Parathyroid adenoma (tissue), 2 donors: ENCODE data around the gene NDUFS2.
A peak's percentile ranks its signal among the peaks of the same experiment; 100 is the strongest.

Experiments
- H2AFZ ChIP-seq: fragments of 300-600 bp; sonication (generic); one replicate; pipeline ENCODE4 v1.7.0; 2017; ENCODE audit warnings: antibody characterized with exemption, mild to moderate bottlenecking
- H3K27ac ChIP-seq: fragments of 300-600 bp; sonication (generic); one replicate; pipeline ENCODE4 v1.7.0; 2017
- H3K27me3 ChIP-seq: fragments of 300-600 bp; sonication (generic); one replicate; pipeline ENCODE4 v1.7.0; 2017; ENCODE audit warnings: low read length; ENCODE audit not compliant: control insufficient read depth, insufficient read depth
- H3K36me3 ChIP-seq: fragments of 300-600 bp; sonication (generic); one replicate; pipeline ENCODE4 v1.7.0; 2017; ENCODE audit warnings: low read length; ENCODE audit not compliant: control insufficient read depth, insufficient read depth
- H3K4me1 ChIP-seq: fragments of 300-600 bp; sonication (generic); one replicate; pipeline ENCODE4 v1.7.0; 2017; ENCODE audit warnings: control low read depth
- H3K4me2 ChIP-seq: fragments of 300-600 bp; sonication (generic); one replicate; pipeline ENCODE4 v1.7.0; 2017; ENCODE audit warnings: low read length
- H3K4me3 ChIP-seq: fragments of 300-600 bp; sonication (generic); one replicate; pipeline ENCODE4 v1.7.0; 2017; ENCODE audit warnings: low read depth, low read length
- H3K79me2 ChIP-seq: fragments of 300-600 bp; sonication (generic); one replicate; pipeline ENCODE4 v1.7.0; 2017; ENCODE audit warnings: control low read depth
- H3K9ac ChIP-seq: fragments of 300-600 bp; sonication (generic); one replicate; pipeline ENCODE4 v1.7.0; 2017; ENCODE audit warnings: mild to moderate bottlenecking
- H3K9me3 ChIP-seq: fragments of 300-600 bp; sonication (generic); one replicate; pipeline ENCODE4 v1.7.0; 2017; ENCODE audit warnings: low read length; ENCODE audit not compliant: control insufficient read depth
- TF ChIP-seq, protein P1 (sequence below): fragments of 300-600 bp; sonication (generic); IDR thresholded peaks from one replicate; pipeline ENCODE4 v1.7.0; 2017; ENCODE audit warnings: antibody characterized with exemption, mild to moderate bottlenecking
- donor health status: primary hyperparathyroidism.

NDUFS2 gene

DNA sequence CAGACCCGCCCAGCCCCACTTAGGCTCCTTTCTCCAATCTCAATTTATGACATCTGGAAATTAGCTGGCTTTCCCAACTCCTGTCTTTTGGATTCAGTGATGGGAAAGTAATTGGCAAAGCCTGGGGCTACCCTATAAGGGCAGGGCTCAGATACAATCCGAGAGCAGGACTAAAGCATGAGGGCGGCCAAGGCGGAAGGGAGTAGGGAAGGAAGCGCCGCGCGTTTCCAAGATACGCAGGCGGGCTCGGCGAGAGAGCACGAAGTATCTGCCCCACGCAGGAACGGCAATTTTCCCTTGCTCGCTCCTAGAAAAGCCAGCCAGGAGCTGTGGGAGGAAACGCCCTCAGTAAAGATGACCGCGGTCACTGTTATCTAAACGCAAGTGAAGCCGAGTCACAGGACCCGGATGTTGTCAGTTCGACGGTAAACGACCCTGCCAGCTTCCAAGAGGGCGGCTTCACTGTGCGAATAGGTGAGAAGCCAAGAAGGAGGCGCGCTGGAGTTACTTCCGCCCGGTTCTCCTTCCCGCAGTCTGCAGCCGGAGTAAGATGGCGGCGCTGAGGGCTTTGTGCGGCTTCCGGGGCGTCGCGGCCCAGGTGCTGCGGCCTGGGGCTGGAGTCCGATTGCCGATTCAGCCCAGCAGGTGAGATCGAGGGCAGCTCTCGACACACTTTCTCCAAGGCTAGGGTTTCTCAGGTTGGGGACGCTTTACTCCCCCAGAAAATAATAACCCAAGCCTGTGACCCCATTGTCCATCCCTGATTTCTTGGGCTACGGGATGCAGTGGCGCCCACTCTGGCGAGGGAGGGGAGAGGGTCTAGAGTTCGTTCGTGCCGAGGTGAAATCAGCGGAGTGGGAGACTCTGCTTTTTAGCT, at the start of gene NDUFS2:
Gene NDUFS2, plus strand, starts transcription at position 532 of the 877 bp plus-strand sequence. Its CDS starts 19 bp downstream, at position 551.
- peak within 1 kb of the TSS; percentile 72 for H3K9ac ChIP-seq
- H3K27ac ChIP-seq = peak within 1 kb of the TSS; percentile 98
- peaks cover 4% of the 10 kb centered on the region for H3K4me1 ChIP-seq
- H3K9me3 ChIP-seq = no peaks in the 10 kb centered on the region
- no peaks in the 10 kb centered on the region for H3K27me3 ChIP-seq
- TF ChIP-seq, protein P1, sequence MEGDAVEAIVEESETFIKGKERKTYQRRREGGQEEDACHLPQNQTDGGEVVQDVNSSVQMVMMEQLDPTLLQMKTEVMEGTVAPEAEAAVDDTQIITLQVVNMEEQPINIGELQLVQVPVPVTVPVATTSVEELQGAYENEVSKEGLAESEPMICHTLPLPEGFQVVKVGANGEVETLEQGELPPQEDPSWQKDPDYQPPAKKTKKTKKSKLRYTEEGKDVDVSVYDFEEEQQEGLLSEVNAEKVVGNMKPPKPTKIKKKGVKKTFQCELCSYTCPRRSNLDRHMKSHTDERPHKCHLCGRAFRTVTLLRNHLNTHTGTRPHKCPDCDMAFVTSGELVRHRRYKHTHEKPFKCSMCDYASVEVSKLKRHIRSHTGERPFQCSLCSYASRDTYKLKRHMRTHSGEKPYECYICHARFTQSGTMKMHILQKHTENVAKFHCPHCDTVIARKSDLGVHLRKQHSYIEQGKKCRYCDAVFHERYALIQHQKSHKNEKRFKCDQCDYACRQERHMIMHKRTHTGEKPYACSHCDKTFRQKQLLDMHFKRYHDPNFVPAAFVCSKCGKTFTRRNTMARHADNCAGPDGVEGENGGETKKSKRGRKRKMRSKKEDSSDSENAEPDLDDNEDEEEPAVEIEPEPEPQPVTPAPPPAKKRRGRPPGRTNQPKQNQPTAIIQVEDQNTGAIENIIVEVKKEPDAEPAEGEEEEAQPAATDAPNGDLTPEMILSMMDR = no peak
- peak within 1 kb of the TSS; percentile 99 for H3K4me3 ChIP-seq
- no peaks in the 10 kb centered on the region for H3K36me3 ChIP-seq
- H3K79me2 ChIP-seq = peaks cover 11% of the 10 kb centered on the region
- peak within 1 kb of the TSS; percentile 90 for H3K4me2 ChIP-seq
- peak within 1 kb of the TSS; percentile 97 for H2AFZ ChIP-seq

GRCh38 chr1:161153176-161153575, 49.0 kb upstream of the NDUFS2 start:
- no peaks in the 10 kb centered on the region for H3K27me3 ChIP-seq
- no peaks in the 10 kb centered on the region for H3K79me2 ChIP-seq
- no peaks in the 10 kb centered on the region for H3K4me1 ChIP-seq
- H3K27ac ChIP-seq = peak overlapping the region; percentile 91
- H3K4me2 ChIP-seq = peak overlapping the region; percentile 71
- H3K36me3 ChIP-seq = no peaks in the 10 kb centered on the region
- H3K9me3 ChIP-seq = no peaks in the 10 kb centered on the region
- no peak overlapping the region for H3K9ac ChIP-seq
- H2AFZ ChIP-seq = peak overlapping the region; percentile 78
- TF ChIP-seq, protein P1 = no peak
- peak overlapping the region; percentile 99 for H3K4me3 ChIP-seq

DNA sequence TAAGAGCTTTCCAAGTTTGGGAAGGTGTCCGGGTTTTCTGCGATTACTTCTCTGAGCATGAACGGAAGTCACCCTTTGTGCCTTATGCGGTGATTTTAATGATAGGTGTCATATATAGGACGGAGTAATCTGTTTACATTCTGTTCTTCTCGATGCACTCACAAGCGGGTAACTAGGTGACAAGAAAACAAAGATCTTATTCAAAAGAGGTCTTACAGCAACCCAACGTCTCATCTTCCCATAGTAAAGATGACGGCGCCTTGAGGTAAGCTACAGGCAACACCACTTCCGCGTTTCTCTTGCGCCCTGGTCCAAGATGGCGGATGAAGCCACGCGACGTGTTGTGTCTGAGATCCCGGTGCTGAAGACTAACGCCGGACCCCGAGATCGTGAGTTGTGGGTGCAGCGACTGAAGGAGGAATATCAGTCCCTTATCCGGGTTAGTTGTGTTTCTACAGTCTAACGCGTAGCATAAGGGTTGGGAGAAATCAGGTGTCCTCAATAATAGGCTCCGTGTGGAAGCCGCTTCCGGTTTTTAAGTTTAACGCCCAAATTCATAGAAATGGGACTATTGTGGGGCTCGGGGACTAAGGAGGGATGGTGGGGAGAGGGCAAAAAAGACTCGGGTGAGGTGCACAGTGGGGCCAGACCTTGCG, 48.4 kb upstream of the NDUFS2 start, which contains the start of gene UFC1:
Gene UFC1, plus strand, starts transcription at position 297 of the 656 bp plus-strand sequence. Its CDS starts 20 bp downstream, at position 317.
- TF ChIP-seq, protein P1 = no peak

DNA sequence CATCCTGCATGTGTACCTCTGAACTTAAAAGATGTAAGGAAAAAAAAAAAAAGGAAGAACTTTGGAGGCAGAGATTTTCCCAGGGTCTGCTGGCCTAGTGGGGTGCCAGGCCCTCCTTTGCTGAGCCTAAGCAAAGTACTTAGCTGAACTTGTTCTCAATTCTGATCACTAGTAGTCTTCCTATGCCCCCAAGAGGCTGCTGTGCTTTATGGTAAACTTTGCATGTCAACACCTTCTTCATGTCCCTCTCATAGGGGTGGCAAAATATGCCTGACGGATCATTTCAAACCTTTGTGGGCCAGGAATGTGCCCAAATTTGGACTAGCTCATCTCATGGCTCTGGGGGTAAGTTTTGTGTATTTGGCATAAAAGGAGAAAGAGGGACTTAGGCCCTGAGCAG, 44.3 kb upstream of the NDUFS2 start:
- no peaks in the 10 kb centered on the region for H3K4me1 ChIP-seq
- TF ChIP-seq, protein P1 = no peak
- no peaks in the 10 kb centered on the region for H3K36me3 ChIP-seq
- no peak overlapping the region for H2AFZ ChIP-seq
- no peak overlapping the region for H3K4me2 ChIP-seq
- no peak overlapping the region for H3K27ac ChIP-seq
- no peak overlapping the region for H3K4me3 ChIP-seq
- no peaks in the 10 kb centered on the region for H3K27me3 ChIP-seq
- peaks cover 4% of the 10 kb centered on the region for H3K79me2 ChIP-seq
- H3K9ac ChIP-seq = no peak overlapping the region
- H3K9me3 ChIP-seq = no peaks in the 10 kb centered on the region

More for the DNA sequence above, 48.4 kb upstream of the NDUFS2 start, which contains the start of gene UFC1:
- no peak within 1 kb of the TSS for H3K9ac ChIP-seq
- H3K4me3 ChIP-seq = peak within 1 kb of the TSS; percentile 99
- no peaks in the 10 kb centered on the region for H3K79me2 ChIP-seq
- peak within 1 kb of the TSS; percentile 71 for H3K4me2 ChIP-seq
- H2AFZ ChIP-seq = peak within 1 kb of the TSS; percentile 78
- H3K4me1 ChIP-seq = no peaks in the 10 kb centered on the region
- peak within 1 kb of the TSS; percentile 91 for H3K27ac ChIP-seq
- H3K9me3 ChIP-seq = no peaks in the 10 kb centered on the region
- no peaks in the 10 kb centered on the region for H3K27me3 ChIP-seq
- no peaks in the 10 kb centered on the region for H3K36me3 ChIP-seq
